Urothelium cell line (cell line): ENCODE results near the gene PCDHB7.
"Not testable (repeated sequence)": the region's sequence is repeated elsewhere in the genome, so short reads cannot be mapped to it uniquely, and the experiment has no call there.

Source experiments
- DNase-seq: peaks from one replicate; pipeline ENCODE4 v3.0.0; 2011; ENCODE audit warnings: low spot score, mixed read lengths
- FAIRE-seq: peaks from 2 replicates; lab custom pipeline; 2011; peaks lifted over from hg19 to GRCh38; lab: Jason Lieb, UNC

The PCDHB7 gene

GRCh38 chr5:141179371-141179770 lies 6.9 kb downstream of the PCDHB7 start:
- not testable (repeated sequence) for DNase-seq, FAIRE-seq

GRCh38 chr5:141179876-141180275 lies 7.4 kb downstream of the PCDHB7 start:
- DNase-seq, FAIRE-seq: not testable (repeated sequence)

GRCh38 chr5:141180313-141180712 lies 7.9 kb downstream of the PCDHB7 start:
- FAIRE-seq (no peak), DNase-seq (no peak)

- FAIRE-seq (no peak), DNase-seq (no peak)
Observed at GRCh38 chr5:141182248-141182647, 9.8 kb downstream of the PCDHB7 start, which contains the start of gene PCDHB16. Gene PCDHB16 (plus strand): TSS chr5:141182387. CDS start chr5:141182560, 173 bp downstream.

GRCh38 chr5:141184117-141184855 lies 11.8 kb downstream of the PCDHB7 start:
- DNase-seq, FAIRE-seq: not testable (repeated sequence)

- peak; percentile 5 for FAIRE-seq
- DNase-seq: peak; percentile 29
Observed at GRCh38 chr5:141186897-141187512, 14.6 kb downstream of the PCDHB7 start, which contains the start of gene PCDHB9. Gene PCDHB9 (plus strand): TSS chr5:141187161. CDS start chr5:141187319, 158 bp downstream.

GRCh38 chr5:141188682-141189081 lies 16.2 kb downstream of the PCDHB7 start:
- not testable (repeated sequence) for FAIRE-seq, DNase-seq

- not testable (repeated sequence) for FAIRE-seq
Observed at GRCh38 chr5:141189131-141189530, 16.7 kb downstream of the PCDHB7 start.

GRCh38 chr5:141192110-141192725 lies 19.8 kb downstream of the PCDHB7 start, which contains the start of gene PCDHB10:
Gene PCDHB10 (plus strand): TSS chr5:141192353. CDS start chr5:141192553, 200 bp downstream.
- DNase-seq: peak; percentile 42
- FAIRE-seq: no peak

More at GRCh38 chr5:141189131-141189530, 16.7 kb downstream of the PCDHB7 start:
- not testable (repeated sequence) for DNase-seq

- not testable (repeated sequence) for DNase-seq, FAIRE-seq
Observed at GRCh38 chr5:141194332-141194731, 21.9 kb downstream of the PCDHB7 start.

- no peak for DNase-seq
- FAIRE-seq: no peak
Observed at GRCh38 chr5:141196363-141196762, 23.9 kb downstream of the PCDHB7 start.

GRCh38 chr5:141199359-141200235 lies 27.2 kb downstream of the PCDHB7 start, which contains the start of gene PCDHB11:
Gene PCDHB11 (plus strand): TSS chr5:141199627. CDS start chr5:141199775, 148 bp downstream.
- DNase-seq (peak; percentile 43), FAIRE-seq (no peak)

GRCh38 chr5:141201126-141201525 lies 28.7 kb downstream of the PCDHB7 start:
- not testable (repeated sequence) for FAIRE-seq, DNase-seq

GRCh38 chr5:141201646-141202045 lies 29.2 kb downstream of the PCDHB7 start:
- FAIRE-seq, DNase-seq: not testable (repeated sequence)

- DNase-seq (peak; percentile 30), FAIRE-seq (no peak)
Observed at GRCh38 chr5:141208478-141208877, 36.0 kb downstream of the PCDHB7 start, which contains the start of gene PCDHB12. Gene PCDHB12 (plus strand): TSS chr5:141208719. CDS start chr5:141208908, 189 bp downstream.

- FAIRE-seq, DNase-seq: not testable (repeated sequence)
Observed at GRCh38 chr5:141210281-141210680, 37.8 kb downstream of the PCDHB7 start.

- not testable (repeated sequence) for FAIRE-seq, DNase-seq
Observed at GRCh38 chr5:141210849-141211248, 38.4 kb downstream of the PCDHB7 start.

GRCh38 chr5:141213656-141214339 lies 41.4 kb downstream of the PCDHB7 start, which contains the start of gene PCDHB13:
Gene PCDHB13 (plus strand): TSS chr5:141213919. CDS start chr5:141214124, 205 bp downstream.
- not testable (repeated sequence) for FAIRE-seq, DNase-seq

GRCh38 chr5:141214583-141214982 lies 42.1 kb downstream of the PCDHB7 start:
- FAIRE-seq, DNase-seq: not testable (repeated sequence)
